Subcutaneous abdominal adipose tissue (tissue), 5 donors: Measurements from ENCODE around the gene DBX1.

Experiments used
- H3K27ac ChIP-seq: one replicate; pipeline ENCODE4 v1.7.0; 2013; ENCODE audit warnings: low read depth, mild to moderate bottlenecking, inconsistent platforms, low read length, moderate library complexity
- H3K27me3 ChIP-seq, 5 donors: one replicate each; pipeline ENCODE4 v1.7.0; 2013; ENCODE audit warnings: low read length in 5 of 5, inconsistent platforms in 1 of 5; ENCODE audit not compliant: control insufficient read depth in 5 of 5, insufficient read depth in 4 of 5
- H3K36me3 ChIP-seq, 5 donors: one replicate each; pipeline ENCODE4 v1.7.0; 2013; ENCODE audit warnings: low read length in 5 of 5; ENCODE audit not compliant: control insufficient read depth in 5 of 5, insufficient read depth in 5 of 5
- H3K4me1 ChIP-seq, 5 donors: one replicate each; pipeline ENCODE4 v1.7.0; 2013; ENCODE audit warnings: low read length in 5 of 5, mild to moderate bottlenecking in 3 of 5, moderate library complexity in 1 of 5; ENCODE audit not compliant: control insufficient read depth in 5 of 5, insufficient read depth in 5 of 5
- H3K4me3 ChIP-seq, 5 donors: one replicate each; pipeline ENCODE4 v1.7.0; 2013; ENCODE audit warnings: low read length in 5 of 5, low read depth in 1 of 5
- H3K9ac ChIP-seq, 5 donors: one replicate each; pipeline ENCODE4 v1.7.0; 2013; ENCODE audit warnings: low read length in 5 of 5, mild to moderate bottlenecking in 4 of 5, moderate library complexity in 3 of 5
- H3K9me3 ChIP-seq, 5 donors: one replicate each; pipeline ENCODE4 v1.7.0; 2013; ENCODE audit warnings: low read length in 5 of 5; ENCODE audit not compliant: control insufficient read depth in 5 of 5
- donor health status: healthy.
- donor health status: healthy.
- donor health status: healthy.
- donor health status: healthy.
- donor health status: healthy.

DBX1 gene

GRCh38 chr11:20161923-20162744, 1.9 kb upstream of the DBX1 start:
- H3K9me3 ChIP-seq, result peaks cover 0 to 3% (median 0%) of the 10 kb centered on the region in 5 donors
- no peaks in the 10 kb centered on the region for H3K36me3 ChIP-seq
- no peak overlapping the region for H3K4me3 ChIP-seq
- H3K4me1 ChIP-seq, result peaks cover 0 to 10% (median 8%) of the 10 kb centered on the region in 5 donors
- H3K27me3 ChIP-seq, result peaks cover 35 to 81% (median 72%) of the 10 kb centered on the region in 5 donors
- no peak overlapping the region for H3K27ac ChIP-seq
- H3K9ac ChIP-seq, result no peak overlapping the region

GRCh38 chr11:20161230-20161918, 1.1 kb upstream of the DBX1 start:
- Histone ChIP-seq H3K9ac (no peak overlapping the region), H3K36me3 (no peaks in the 10 kb centered on the region), H3K27me3 (peaks cover 42 to 82% (median 74%) of the 10 kb centered on the region in 5 donors), H3K4me3 (no peak overlapping the region), H3K4me1 (peaks cover 0 to 16% (median 13%) of the 10 kb centered on the region in 5 donors), H3K9me3 (peaks cover 0 to 3% (median 0%) of the 10 kb centered on the region in 5 donors), H3K27ac (no peak overlapping the region)

GRCh38 chr11:20159466-20160381, 551 bp downstream of the DBX1 start:
- H3K9ac ChIP-seq, result no peak overlapping the region
- no peak overlapping the region for H3K4me3 ChIP-seq
- H3K27ac ChIP-seq, result no peak overlapping the region
- peaks cover 56 to 87% (median 79%) of the 10 kb centered on the region in 5 donors for H3K27me3 ChIP-seq
- H3K4me1 ChIP-seq, result peaks cover 0 to 21% (median 19%) of the 10 kb centered on the region in 5 donors
- H3K36me3 ChIP-seq, result no peaks in the 10 kb centered on the region
- H3K9me3 ChIP-seq, result peaks cover 0 to 3% (median 0%) of the 10 kb centered on the region in 5 donors

GRCh38 chr11:20158597-20159257, 1.5 kb downstream of the DBX1 start:
- Histone ChIP-seq H3K36me3 (no peaks in the 10 kb centered on the region), H3K27ac (no peak overlapping the region), H3K4me1 (peaks cover 0 to 21% (median 19%) of the 10 kb centered on the region in 5 donors), H3K9me3 (peaks cover 0 to 3% (median 0%) of the 10 kb centered on the region in 5 donors), H3K27me3 (peaks cover 61 to 86% (median 76%) of the 10 kb centered on the region in 5 donors), H3K9ac (no peak overlapping the region), H3K4me3 (no peak overlapping the region)

- no peak overlapping the region for H3K27ac ChIP-seq
- H3K9me3 ChIP-seq, result peaks cover 0 to 3% (median 0%) of the 10 kb centered on the region in 5 donors
- H3K27me3 ChIP-seq, result peaks cover 55 to 77% (median 67%) of the 10 kb centered on the region in 5 donors
- H3K4me1 ChIP-seq, result peaks cover 0 to 13% (median 12%) of the 10 kb centered on the region in 5 donors
- no peak overlapping the region for H3K9ac ChIP-seq
- no peaks in the 10 kb centered on the region for H3K36me3 ChIP-seq
- no peak overlapping the region for H3K4me3 ChIP-seq
These were observed 2.5 kb downstream of the DBX1 start for GRCh38 chr11:20157728-20158127.

- Histone ChIP-seq H3K36me3 (no peaks in the 10 kb centered on the region), H3K9ac (no peak overlapping the region), H3K4me1 (peaks cover 0 to 13% (median 12%) of the 10 kb centered on the region in 5 donors), H3K27me3 (peaks cover 55 to 71% (median 63%) of the 10 kb centered on the region in 5 donors), H3K27ac (no peak overlapping the region), H3K9me3 (peaks cover 0 to 3% (median 0%) of the 10 kb centered on the region in 5 donors), H3K4me3 (peak overlapping the region in 3 of 5 donors; percentile 22 to 51 (median 44))
These were observed 3.2 kb downstream of the DBX1 start for GRCh38 chr11:20156876-20157613.

GRCh38 chr11:20156280-20156875, 3.9 kb downstream of the DBX1 start:
- Histone ChIP-seq H3K36me3 (no peaks in the 10 kb centered on the region), H3K27ac (no peak overlapping the region), H3K9ac (no peak overlapping the region), H3K4me1 (peaks cover 0 to 13% (median 12%) of the 10 kb centered on the region in 5 donors), H3K4me3 (peak overlapping the region in 3 of 5 donors; percentile 22 to 51 (median 44)), H3K9me3 (peaks cover 0 to 3% (median 0%) of the 10 kb centered on the region in 5 donors), H3K27me3 (peaks cover 52 to 64% (median 58%) of the 10 kb centered on the region in 5 donors)

GRCh38 chr11:20155683-20156279, 4.5 kb downstream of the DBX1 start:
- no peak overlapping the region for H3K27ac ChIP-seq
- H3K27me3 ChIP-seq, result peaks cover 47 to 58% (median 53%) of the 10 kb centered on the region in 5 donors
- peaks cover 0 to 3% (median 0%) of the 10 kb centered on the region in 5 donors for H3K9me3 ChIP-seq
- H3K9ac ChIP-seq, result no peak overlapping the region
- H3K36me3 ChIP-seq, result no peaks in the 10 kb centered on the region
- peak overlapping the region in 2 of 5 donors; percentile 44 to 51 for H3K4me3 ChIP-seq
- peaks cover 0 to 13% (median 12%) of the 10 kb centered on the region in 5 donors for H3K4me1 ChIP-seq
